Right ventricle myocardium inferior (tissue), 1 donor: ENCODE measurements around the gene PIK3IP1. TPM values are rescaled to one million over a fixed set of nuclear protein-coding genes. Genes with fewer than 3 reads are reported as not detected.
A peak's percentile ranks its signal among the peaks of the same experiment; 100 is the strongest.

Experiments used
- ATAC-seq: fragments of 200-7000 bp; cut with Tn5 transposase; one replicate; pipeline ENCODE4 v1.9.1; 2020; ENCODE audit warnings: mild to moderate bottlenecking, moderate library complexity
- DNase-seq: peaks from one replicate; pipeline ENCODE4 v3.0.0; 2021; ENCODE audit errors: missing footprints
- intact Hi-C: fragments of 100-400 bp; cut with DNase I; formaldehyde crosslinking; loops from one replicate; pipeline ENCODE4 v1.11.0; 2022
- total RNA-seq: library from RNA; stranded (reverse); fragmentation: NEBNext Ultra II Directional; extraction: Animal tissue kit (Norgen Biotek cat#: 25700); gene quantifications from one replicate; pipeline ENCODE4 v1.2.1, GENCODE V29; 2021
- donor health status: DM: no; HTN: yes; CAD: no; lungs with severe emphysema.

PIK3IP1 gene
- total RNA-seq, 1 donor from 2014 or later: 13.7 TPM

DNA sequence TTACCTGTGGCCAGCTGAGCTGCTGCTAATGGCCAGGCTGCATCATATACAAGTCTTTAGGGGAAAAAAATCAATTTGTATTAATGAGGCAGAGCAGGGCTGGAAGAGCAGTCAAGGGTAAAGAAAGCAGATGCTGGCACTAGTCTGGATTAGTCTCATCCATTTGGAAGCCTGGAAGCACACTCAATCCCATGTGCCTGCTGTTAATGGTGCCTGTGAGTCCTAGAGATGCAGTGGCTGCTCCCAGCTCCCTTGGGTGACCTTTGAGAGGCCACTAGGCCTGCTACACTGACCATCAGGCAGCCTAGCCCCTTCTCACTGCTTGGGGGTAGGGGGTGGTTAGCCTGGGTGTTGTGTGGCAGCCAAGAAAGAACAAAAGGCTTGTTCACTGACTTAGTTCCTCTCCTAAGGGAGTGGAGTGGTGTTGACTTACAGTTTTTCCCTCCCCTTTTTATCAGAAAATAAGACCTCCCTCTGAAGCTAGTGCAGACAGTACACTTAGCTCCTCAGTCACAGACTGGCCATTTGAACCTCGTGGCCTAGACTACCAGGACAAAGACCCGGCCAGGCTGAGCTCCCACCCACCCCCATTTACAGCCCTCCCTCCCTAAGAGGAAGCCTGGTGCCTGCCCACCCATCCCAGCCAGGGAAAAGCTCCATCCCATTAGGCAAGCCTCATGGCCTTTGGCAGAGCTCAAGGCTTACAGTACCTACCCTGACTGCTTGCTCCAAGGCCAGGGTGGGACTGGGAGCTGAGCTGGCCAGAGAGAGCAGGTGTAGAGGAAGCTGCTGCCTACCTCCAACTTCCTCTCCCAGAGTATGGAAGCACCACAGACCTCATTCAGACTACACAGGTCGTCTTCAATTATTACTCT lies 7.8 kb downstream of the PIK3IP1 start:
- no peak for ATAC-seq
- no peak for DNase-seq
- intact Hi-C loops: no loop called here

DNA sequence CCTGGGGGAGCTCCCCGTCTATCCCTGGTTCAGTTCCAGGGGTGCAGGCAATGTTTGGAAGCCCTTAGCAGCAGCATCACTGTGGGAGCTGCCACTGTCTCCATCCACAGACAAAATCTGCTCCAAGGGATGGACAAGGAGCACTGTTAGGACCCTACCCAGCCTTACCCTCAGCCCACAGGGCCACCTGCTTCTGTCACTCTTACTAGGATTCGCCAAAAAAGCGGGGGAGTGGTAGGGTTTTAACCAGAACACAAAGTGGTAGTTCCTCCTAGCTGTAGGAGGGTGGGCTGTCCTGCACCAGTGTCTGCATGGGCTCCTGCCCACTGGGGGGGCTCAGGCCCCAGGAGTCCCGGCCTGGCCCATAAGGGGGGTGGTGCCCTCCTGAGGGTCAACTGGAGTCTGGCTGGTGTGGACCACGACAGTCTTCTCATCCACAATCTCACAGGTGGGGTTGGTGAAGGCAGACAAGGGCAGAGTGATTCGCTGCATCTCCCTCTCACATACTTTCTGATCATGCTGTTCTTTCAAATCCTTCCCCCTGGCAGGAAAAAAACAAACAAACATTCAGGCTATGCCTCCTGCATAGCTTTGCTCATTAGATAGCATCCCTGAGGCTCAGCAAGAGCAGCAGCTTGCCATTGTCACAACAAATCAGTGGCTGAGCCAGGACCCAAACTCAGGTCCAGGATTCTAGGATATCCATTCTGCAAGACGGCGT lies 9.4 kb downstream of the PIK3IP1 start:
- ATAC-seq (no peak), DNase-seq (no peak)
- intact Hi-C loops: no loop called here

DNA sequence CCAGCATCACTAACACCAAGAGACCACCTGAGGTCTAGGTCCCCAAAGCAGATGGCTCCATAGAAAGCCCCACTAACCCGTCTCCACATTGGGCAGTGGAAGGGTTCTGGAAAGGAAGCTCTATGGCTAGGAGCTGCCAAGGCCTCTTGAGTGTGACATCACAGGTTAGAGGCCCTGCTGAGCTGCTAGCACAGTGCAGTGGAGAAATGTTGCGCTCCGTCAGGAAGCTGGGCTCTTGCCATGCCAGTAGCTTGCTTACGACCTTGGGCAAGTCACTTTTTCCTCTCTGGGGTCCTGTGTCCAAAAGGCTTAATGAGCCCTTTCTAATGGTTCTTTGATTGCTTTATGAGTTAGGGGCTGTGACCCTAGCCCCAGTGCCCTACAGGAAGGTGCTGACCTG lies 10.6 kb downstream of the PIK3IP1 start:
- DNase-seq (no peak), ATAC-seq (no peak)

DNA sequence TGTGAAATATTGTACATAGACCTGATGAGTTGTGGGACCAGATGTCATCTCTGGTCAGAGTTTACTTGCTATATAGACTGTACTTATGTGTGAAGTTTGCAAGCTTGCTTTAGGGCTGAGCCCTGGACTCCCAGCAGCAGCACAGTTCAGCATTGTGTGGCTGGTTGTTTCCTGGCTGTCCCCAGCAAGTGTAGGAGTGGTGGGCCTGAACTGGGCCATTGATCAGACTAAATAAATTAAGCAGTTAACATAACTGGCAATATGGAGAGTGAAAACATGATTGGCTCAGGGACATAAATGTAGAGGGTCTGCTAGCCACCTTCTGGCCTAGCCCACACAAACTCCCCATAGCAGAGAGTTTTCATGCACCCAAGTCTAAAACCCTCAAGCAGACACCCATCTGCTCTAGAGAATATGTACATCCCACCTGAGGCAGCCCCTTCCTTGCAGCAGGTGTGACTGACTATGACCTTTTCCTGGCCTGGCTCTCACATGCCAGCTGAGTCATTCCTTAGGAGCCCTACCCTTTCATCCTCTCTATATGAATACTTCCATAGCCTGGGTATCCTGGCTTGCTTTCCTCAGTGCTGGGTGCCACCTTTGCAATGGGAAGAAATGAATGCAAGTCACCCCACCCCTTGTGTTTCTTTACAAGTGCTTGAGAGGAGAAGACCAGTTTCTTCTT lies 12.3 kb downstream of the PIK3IP1 start:
- no peak for DNase-seq
- intact Hi-C loops: no loop called here
- ATAC-seq: no peak

More for the DNA sequence above, 10.6 kb downstream of the PIK3IP1 start:
- intact Hi-C loops: no loop called here

DNA sequence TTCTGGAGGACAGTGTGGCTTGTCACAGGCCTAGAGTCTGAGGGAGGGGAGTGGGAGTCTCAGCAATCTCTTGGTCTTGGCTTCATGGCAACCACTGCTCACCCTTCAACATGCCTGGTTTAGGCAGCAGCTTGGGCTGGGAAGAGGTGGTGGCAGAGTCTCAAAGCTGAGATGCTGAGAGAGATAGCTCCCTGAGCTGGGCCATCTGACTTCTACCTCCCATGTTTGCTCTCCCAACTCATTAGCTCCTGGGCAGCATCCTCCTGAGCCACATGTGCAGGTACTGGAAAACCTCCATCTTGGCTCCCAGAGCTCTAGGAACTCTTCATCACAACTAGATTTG lies 13.0 kb downstream of the PIK3IP1 start:
- ATAC-seq: no peak
- no peak for DNase-seq
- intact Hi-C loops: no loop called here

DNA sequence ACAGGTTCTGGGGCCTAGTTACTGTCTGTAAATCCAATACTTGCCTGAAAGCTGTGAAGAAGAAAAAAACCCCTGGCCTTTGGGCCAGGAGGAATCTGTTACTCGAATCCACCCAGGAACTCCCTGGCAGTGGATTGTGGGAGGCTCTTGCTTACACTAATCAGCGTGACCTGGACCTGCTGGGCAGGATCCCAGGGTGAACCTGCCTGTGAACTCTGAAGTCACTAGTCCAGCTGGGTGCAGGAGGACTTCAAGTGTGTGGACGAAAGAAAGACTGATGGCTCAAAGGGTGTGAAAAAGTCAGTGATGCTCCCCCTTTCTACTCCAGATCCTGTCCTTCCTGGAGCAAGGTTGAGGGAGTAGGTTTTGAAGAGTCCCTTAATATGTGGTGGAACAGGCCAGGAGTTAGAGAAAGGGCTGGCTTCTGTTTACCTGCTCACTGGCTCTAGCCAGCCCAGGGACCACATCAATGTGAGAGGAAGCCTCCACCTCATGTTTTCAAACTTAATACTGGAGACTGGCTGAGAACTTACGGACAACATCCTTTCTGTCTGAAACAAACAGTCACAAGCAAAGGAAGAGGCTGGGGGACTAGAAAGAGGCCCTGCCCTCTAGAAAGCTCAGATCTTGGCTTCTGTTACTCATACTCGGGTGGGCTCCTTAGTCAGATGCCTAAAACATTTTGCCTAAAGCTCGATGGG lies 13.5 kb downstream of the PIK3IP1 start:
- DNase-seq (no peak), ATAC-seq (no peak)
- intact Hi-C loops: no loop called here

DNA sequence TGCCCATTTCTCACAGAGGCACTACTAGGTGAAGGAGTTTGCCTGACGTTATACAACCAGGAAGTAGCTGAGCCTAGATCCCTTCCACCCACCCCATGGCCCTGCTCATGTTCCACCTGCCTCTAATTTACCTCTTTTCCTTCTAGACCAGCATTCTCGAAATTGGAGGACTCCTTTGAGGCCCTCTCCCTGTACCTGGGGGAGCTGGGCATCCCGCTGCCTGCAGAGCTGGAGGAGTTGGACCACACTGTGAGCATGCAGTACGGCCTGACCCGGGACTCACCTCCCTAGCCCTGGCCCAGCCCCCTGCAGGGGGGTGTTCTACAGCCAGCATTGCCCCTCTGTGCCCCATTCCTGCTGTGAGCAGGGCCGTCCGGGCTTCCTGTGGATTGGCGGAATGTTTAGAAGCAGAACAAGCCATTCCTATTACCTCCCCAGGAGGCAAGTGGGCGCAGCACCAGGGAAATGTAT lies 14.1 kb downstream of the PIK3IP1 start:
- intact Hi-C loops: no loop called here
- ATAC-seq (no peak), DNase-seq (no peak)

DNA sequence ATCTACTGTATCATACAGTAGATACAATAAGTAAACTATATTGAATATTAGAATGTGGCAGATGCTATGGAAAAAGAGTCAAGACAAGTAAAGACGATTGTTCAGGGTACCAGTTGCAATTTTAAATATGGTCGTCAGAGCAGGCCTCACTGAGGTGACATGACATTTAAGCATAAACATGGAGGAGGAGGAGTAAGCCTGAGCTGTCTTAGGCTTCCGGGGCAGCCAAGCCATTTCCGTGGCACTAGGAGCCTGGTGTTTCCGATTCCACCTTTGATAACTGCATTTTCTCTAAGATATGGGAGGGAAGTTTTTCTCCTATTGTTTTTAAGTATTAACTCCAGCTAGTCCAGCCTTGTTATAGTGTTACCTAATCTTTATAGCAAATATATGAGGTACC lies 14.5 kb downstream of the PIK3IP1 start:
- ATAC-seq: no peak
- no peak for DNase-seq
- intact Hi-C loops: no loop called here

DNA sequence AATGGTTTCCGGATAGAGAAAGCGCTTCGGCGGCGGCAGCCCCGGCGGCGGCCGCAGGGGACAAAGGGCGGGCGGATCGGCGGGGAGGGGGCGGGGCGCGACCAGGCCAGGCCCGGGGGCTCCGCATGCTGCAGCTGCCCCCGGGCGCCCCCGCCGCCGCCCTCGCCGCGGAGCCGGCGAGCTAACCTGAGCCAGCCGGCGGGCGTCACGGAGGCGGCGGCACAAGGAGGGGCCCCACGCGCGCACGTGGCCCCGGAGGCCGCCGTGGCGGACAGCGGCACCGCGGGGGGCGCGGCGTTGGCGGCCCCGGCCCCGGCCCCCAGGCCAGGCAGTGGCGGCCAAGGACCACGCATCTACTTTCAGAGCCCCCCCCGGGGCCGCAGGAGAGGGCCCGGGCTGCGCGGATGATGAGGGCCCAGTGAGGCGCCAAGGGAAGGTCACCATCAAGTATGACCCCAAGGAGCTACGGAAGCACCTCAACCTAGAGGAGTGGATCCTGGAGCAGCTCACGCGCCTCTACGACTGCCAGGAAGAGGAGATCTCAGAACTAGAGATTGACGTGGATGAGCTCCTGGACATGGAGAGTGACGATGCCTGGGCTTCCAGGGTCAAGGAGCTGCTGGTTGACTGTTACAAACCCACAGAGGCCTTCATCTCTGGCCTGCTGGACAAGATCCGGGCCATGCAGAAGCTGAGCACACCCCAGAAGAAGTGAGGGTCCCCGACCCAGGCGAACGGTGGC lies 15.7 kb downstream of the PIK3IP1 start:
- no peak for ATAC-seq
- DNase-seq: no peak
- intact Hi-C loops: no loop called here

DNA sequence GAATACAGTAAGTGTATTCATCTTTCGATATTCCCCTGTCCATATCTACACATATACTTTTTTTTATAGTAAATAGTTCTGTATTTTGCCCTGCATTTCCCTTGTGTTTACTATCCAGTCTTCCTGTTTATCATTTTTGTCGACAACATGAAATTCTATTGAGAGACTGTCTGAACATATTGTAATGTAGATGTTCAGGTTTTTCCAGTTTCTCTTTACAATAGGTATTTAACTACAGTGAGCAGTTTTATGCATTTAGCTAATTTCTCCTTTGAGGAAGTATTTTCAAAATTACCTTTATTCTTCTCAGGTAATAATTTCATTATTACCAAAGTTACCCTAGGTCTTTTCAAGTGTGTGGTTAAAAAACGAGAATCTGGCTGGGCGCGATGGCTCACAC lies 16.7 kb downstream of the PIK3IP1 start:
- no peak for DNase-seq
- intact Hi-C loops: no loop called here
- no peak for ATAC-seq

DNA sequence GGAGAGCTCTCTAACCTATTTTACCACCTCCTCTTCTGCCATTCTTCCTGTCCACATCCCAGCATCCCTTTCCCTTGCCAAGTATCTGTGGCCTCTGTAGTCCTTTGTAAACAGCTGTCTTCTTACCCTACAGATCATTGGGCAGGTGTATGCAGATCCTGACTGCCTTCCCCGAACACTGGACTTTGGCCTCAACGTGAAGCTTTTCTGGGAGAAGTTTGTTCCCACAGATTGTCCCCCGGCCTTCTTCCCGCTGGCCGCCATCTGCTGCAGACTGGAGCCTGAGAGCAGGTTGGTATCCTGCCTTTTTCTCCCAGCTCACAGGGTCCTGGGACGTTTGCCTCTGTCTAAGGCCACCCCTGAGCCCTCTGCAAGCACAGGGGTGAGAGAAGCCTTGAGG lies 17.3 kb downstream of the PIK3IP1 start:
- no peak for ATAC-seq
- no peak for DNase-seq
- intact Hi-C loops: no loop called here

DNA sequence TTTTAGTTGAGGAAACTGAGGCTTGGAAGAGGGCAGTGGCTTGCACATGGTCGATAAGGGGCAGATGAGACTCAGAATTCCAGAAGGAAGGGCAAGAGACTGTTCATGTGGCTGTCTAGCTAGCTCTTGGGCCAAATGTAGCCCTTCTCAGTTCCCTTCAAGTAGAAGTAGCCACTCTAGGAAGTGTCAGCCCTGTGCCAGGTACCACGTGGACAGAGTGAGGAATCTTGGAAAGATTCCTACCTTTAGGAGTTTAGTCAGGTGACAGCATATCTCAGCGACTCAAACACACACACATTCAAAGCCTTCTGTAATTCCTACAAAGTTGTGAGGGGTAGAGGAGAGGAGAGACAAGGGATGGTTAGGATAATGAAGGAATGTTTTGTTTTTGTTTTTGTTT lies 18.3 kb downstream of the PIK3IP1 start:
- DNase-seq (no peak), ATAC-seq (no peak)
- intact Hi-C loops: loop anchor here (5.0 kb wide), 1 partner anchor 62 kb away; the partner anchor contains the start of gene LIMK2

DNA sequence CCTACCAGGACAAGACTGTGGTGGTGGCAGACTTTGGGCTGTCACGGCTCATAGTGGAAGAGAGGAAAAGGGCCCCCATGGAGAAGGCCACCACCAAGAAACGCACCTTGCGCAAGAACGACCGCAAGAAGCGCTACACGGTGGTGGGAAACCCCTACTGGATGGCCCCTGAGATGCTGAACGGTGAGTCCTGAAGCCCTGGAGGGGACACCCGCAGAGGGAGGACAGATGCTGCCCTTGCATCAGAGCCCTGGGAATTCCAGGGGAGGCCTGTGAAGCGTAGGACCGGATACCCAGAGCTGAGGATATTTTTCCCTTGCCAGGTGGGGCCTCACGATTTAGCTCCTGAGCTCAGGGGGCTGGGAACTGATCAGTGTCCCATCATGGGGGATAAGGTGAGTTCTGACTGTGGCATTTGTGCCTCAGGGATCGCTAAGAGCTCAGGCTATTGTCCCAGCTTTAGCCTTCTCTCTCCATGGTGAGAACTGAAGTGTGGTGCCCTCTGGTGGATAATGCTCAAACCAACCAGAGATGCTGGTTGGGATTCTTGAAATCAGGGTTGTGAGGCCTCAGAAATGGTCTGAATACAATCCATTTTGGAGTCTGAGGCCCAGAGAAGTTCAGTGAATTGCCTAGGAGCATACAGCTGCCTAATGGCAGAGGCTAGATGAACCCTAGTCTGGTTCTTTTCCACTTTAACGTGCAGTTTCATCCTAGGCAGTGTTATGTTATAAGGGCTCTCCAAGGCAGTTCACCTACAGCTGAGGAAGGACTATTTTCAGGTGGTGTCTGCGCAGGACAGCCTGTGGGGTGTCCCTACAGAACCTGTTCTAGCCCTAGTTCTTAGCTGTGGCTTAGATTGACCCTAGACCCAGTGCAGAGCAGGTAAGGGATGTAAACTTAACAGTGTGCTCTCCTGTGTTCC lies 19.5 kb downstream of the PIK3IP1 start:
- DNase-seq (no peak), ATAC-seq (peak; percentile 67)
- intact Hi-C loops: loop anchor here (5.0 kb wide), 1 partner anchor 60 kb away; the partner anchor contains the start of gene LIMK2

DNA sequence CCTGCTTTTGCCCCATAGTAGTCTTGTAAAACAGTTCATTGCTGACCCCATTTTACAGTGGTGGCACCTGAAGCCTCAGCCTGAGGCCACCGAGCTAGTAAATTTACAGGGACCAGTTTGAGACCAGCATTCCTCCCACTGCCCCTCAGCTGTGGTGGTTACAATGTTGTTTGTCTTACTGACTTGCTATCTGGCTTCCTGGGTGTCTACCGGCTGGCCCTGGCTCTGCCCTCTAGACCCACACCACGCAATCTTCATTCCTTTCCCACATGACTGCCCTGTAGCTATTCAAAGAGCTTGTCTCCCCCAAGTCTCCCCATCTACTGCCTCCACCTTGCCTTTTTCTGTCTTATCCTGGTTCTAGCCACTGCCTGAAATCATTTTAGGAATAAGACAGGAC lies 20.8 kb downstream of the PIK3IP1 start:
- DNase-seq: no peak
- ATAC-seq: no peak

DNA sequence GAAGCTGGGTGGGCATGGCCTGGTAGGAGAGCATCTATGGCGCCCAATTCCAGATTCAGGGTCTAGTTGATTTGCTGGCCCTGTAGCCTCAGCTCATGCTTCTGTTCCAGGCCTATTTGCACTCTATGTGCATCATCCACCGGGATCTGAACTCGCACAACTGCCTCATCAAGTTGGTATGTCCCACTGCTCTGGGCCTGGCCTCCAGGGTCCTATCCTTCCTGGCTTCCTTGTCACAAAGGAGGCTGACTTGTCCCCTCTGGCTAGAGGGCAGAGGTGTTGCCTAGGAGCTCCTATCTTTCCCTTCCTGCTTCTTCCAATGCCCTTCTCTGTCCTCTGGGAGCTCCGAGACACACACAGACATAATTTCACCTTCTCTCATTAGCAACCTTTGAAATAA lies 21.3 kb downstream of the PIK3IP1 start:
- ATAC-seq (no peak), DNase-seq (no peak)
- intact Hi-C loops: loop anchor here (5.0 kb wide), 1 partner anchor 59 kb away; the partner anchor contains the start of gene LIMK2

More for the DNA sequence above, 20.8 kb downstream of the PIK3IP1 start:
- intact Hi-C loops: loop anchor here (5.0 kb wide), 1 partner anchor 59 kb away; the partner anchor contains the start of gene LIMK2

DNA sequence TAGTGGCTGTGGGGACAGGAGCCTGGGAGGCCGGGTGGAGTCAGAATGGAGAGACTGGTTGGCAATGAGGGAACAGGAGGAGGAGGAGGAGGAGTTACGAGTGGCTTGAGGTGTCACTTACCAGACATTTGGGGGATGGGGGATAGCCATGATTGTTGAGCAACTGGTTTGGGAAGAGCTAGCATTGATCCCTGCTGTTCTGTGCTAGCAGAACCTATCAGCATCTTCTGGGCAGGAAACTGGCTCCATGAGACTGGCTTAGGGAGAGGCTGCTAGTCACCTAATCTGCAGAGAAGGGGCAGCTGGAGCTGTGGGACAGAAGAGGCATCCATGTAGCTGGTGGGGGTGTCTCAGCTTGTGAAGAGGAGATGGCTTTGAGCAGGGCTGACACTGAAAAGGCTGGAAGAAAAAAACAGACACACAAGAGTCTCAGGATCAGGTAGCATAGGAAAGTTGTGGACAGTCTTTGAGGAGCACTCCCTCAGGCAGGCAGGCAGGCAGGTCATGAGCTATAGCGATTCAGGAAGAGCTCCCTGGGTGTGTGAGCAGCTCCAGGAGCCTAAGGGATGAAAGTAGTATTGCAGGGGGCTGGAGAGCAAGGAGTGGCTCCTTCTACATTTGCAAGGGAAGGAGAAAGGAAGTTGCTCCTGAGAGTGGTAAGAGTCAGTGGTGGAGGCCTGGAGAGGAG lies 22.3 kb downstream of the PIK3IP1 start:
- no peak for DNase-seq
- ATAC-seq: no peak
- intact Hi-C loops: loop anchor here (5.0 kb wide), 1 partner anchor 58 kb away; the partner anchor contains the start of gene LIMK2
